NB4 (cell line): ENCODE results near the gene VKORC1.

ENCODE experiments used
- DNase-seq: peaks from one replicate; pipeline ENCODE4 v3.0.0; 2010; ENCODE audit warnings: low read depth
- H3K4me3 ChIP-seq: one replicate; pipeline ENCODE4 v1.5.1; 2011; ENCODE audit warnings: mild to moderate bottlenecking, low read depth, low read length, moderate library complexity
- CTCF ChIP-seq: IDR thresholded peaks from one replicate; pipeline ENCODE4 v1.5.1; 2012; ENCODE audit warnings: low read depth, low read length
- MYC ChIP-seq: IDR thresholded peaks from 2 replicates; pipeline ENCODE4 v1.6.1; 2011; ENCODE audit warnings: low read depth, low read length
- POLR2A ChIP-seq: IDR thresholded peaks from 2 replicates; pipeline ENCODE4 v1.6.1; 2011; ENCODE audit warnings: mild to moderate bottlenecking; ENCODE audit not compliant: insufficient read length; ENCODE audit errors: extremely low read depth
- TF ChIP-seq, protein P1 (sequence below): IDR thresholded peaks from 2 replicates; pipeline ENCODE4 v1.6.1; 2011; ENCODE audit warnings: low read depth, low read length

Gene VKORC1

GRCh38 chr16:31085873-31086628 lies 8.5 kb downstream of the VKORC1 start:
- no peak for DNase-seq
- TF ChIP-seq CTCF (no peak), POLR2A (no peak), MYC (no peak)
- TF ChIP-seq, protein P1, sequence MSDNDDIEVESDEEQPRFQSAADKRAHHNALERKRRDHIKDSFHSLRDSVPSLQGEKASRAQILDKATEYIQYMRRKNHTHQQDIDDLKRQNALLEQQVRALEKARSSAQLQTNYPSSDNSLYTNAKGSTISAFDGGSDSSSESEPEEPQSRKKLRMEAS = no peak
- H3K4me3 ChIP-seq = no peak overlapping the region

GRCh38 chr16:31085411-31085810 lies 9.2 kb downstream of the VKORC1 start:
- DNase-seq = no peak
- H3K4me3 ChIP-seq = no peak overlapping the region
- TF ChIP-seq CTCF (no peak), POLR2A (no peak), MYC (no peak)
- TF ChIP-seq, protein P1 = no peak

GRCh38 chr16:31084584-31085302 lies 9.9 kb downstream of the VKORC1 start:
- DNase-seq = no peak
- H3K4me3 ChIP-seq = no peak overlapping the region
- TF ChIP-seq CTCF (no peak), MYC (no peak), POLR2A (no peak)
- TF ChIP-seq, protein P1 = no peak

- no peak for DNase-seq
- no peak for TF ChIP-seq POLR2A
- TF ChIP-seq MYC = no peak
- TF ChIP-seq CTCF = no peak
- TF ChIP-seq, protein P1 = no peak
- H3K4me3 ChIP-seq = no peak overlapping the region
Measured at GRCh38 chr16:31083981-31084380, 10.6 kb downstream of the VKORC1 start.

DNA sequence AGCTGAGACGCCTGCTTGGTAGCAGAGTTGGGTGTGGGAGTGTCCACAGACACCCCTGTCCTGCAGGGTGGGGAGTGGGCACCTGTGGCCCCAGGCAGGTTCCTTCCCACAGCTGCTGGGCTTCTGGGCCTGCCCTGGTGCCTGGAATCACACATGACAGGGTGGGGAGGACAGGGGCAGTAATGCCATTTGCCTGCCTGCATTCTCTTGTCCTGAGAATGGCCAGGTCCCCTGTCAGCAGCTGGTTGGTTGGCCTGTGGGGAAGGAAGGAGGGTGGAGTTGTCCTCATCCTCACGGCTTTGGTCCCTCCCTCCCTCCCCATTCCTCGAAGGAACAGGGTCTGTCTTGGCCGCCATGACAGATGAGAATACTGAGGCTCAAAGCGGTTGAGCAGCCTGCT lies 11.0 kb downstream of the VKORC1 start:
- TF ChIP-seq POLR2A (no peak), MYC (no peak), CTCF (no peak)
- TF ChIP-seq, protein P1 = no peak
- H3K4me3 ChIP-seq = no peak overlapping the region
- no peak for DNase-seq
